ENCODE results near the gene TCEA2. TPM values are rescaled to one million over a fixed set of nuclear protein-coding genes. Genes with fewer than 3 reads are reported as not detected.

Gene TCEA2
- total RNA-seq, 1 experiment from 2014 or later = 38.5 TPM

DNA sequence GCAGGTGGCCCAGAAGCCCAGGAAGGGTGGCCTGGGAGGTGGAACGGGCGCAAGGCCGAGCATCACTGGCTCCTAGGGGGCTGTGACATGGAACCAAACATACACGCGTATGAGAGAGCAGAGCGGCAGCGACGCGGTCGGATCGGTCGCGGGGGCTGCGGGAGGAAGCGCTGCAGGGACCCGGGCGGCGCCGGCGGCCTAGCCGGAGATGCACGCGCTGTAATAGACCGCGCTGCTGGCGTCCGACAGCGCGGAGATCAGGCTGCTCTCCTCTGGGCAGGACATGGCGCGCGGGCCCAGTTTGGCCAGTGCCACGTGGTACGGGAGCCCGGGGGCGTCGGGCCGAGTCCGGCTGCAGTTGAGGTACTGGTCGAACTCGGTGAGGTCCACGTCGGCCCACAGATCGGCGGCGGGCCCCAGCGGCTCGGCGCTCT is 15.0 kb upstream of the TCEA2 start:
- in situ Hi-C loops (cut with HindIII; ENCODE audit: low pct_unique_long_range_greater_than_20kb, low sequenced_read_pairs) (no loop called here), intact Hi-C loops (cut with micrococcal nuclease; ENCODE audit: unreplicated experiment) (no loop called here)
- Histone ChIP-seq H3K27me3 (ENCODE audit: control insufficient read depth, insufficient read depth, low read length) (no peaks in the 10 kb centered on the region), H3K27ac (ENCODE audit: low read length) (0 out of 2 replicates have a peak overlapping the region, but pooled peaks have one; percentile 29), H3K9me3 (ENCODE audit: control insufficient read depth, insufficient read depth, low read depth, low read length) (no peaks in the 10 kb centered on the region), H3K4me3 (ENCODE audit: low read depth in 2 of 2, low read length in 2 of 2) (peak overlapping the region; percentile 29 to 33; a peak in 3 of 4 replicates), H3K4me1 (ENCODE audit: control insufficient read depth, insufficient read depth, low read length) (peaks cover 53% of the 10 kb centered on the region), H3K36me3 (ENCODE audit: control insufficient read depth, insufficient read depth, low read length) (no peaks in the 10 kb centered on the region)
- CTCF ChIA-PET = interaction anchor here (1.6 kb wide), 1 partner anchor 10 kb away, joined by 4 read pairs; no protein-coding TSS in a partner anchor
- BruUV-seq (replicated peaks) = no TSS peak
- ATAC-seq (no peak), DNase-seq (ENCODE audit: low read depth, low spot score) (no peak)
- POLR2A ChIA-PET = no interaction called here
- TF ChIP-seq POLR2AphosphoS5 (IDR thresholded peaks at IDR 0.05; ENCODE audit: low read depth, low read length) (no peak), TCF7L2 (IDR thresholded peaks at IDR 0.05; ENCODE audit: low read depth, low read length) (no peak), SIN3A (IDR thresholded peaks at IDR 0.05; ENCODE audit: borderline replicate concordance, insufficient read depth, low read depth, low read length) (no peak)
- TF ChIP-seq, protein P1, sequence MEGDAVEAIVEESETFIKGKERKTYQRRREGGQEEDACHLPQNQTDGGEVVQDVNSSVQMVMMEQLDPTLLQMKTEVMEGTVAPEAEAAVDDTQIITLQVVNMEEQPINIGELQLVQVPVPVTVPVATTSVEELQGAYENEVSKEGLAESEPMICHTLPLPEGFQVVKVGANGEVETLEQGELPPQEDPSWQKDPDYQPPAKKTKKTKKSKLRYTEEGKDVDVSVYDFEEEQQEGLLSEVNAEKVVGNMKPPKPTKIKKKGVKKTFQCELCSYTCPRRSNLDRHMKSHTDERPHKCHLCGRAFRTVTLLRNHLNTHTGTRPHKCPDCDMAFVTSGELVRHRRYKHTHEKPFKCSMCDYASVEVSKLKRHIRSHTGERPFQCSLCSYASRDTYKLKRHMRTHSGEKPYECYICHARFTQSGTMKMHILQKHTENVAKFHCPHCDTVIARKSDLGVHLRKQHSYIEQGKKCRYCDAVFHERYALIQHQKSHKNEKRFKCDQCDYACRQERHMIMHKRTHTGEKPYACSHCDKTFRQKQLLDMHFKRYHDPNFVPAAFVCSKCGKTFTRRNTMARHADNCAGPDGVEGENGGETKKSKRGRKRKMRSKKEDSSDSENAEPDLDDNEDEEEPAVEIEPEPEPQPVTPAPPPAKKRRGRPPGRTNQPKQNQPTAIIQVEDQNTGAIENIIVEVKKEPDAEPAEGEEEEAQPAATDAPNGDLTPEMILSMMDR (IDR thresholded peaks at IDR 0.05) = no peak
- TF ChIP-seq, protein P2, sequence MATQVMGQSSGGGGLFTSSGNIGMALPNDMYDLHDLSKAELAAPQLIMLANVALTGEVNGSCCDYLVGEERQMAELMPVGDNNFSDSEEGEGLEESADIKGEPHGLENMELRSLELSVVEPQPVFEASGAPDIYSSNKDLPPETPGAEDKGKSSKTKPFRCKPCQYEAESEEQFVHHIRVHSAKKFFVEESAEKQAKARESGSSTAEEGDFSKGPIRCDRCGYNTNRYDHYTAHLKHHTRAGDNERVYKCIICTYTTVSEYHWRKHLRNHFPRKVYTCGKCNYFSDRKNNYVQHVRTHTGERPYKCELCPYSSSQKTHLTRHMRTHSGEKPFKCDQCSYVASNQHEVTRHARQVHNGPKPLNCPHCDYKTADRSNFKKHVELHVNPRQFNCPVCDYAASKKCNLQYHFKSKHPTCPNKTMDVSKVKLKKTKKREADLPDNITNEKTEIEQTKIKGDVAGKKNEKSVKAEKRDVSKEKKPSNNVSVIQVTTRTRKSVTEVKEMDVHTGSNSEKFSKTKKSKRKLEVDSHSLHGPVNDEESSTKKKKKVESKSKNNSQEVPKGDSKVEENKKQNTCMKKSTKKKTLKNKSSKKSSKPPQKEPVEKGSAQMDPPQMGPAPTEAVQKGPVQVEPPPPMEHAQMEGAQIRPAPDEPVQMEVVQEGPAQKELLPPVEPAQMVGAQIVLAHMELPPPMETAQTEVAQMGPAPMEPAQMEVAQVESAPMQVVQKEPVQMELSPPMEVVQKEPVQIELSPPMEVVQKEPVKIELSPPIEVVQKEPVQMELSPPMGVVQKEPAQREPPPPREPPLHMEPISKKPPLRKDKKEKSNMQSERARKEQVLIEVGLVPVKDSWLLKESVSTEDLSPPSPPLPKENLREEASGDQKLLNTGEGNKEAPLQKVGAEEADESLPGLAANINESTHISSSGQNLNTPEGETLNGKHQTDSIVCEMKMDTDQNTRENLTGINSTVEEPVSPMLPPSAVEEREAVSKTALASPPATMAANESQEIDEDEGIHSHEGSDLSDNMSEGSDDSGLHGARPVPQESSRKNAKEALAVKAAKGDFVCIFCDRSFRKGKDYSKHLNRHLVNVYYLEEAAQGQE (IDR thresholded peaks at IDR 0.05; ENCODE audit: insufficient read depth in 1 of 2, low read depth in 2 of 2, low read length in 1 of 2) = no peak

DNA sequence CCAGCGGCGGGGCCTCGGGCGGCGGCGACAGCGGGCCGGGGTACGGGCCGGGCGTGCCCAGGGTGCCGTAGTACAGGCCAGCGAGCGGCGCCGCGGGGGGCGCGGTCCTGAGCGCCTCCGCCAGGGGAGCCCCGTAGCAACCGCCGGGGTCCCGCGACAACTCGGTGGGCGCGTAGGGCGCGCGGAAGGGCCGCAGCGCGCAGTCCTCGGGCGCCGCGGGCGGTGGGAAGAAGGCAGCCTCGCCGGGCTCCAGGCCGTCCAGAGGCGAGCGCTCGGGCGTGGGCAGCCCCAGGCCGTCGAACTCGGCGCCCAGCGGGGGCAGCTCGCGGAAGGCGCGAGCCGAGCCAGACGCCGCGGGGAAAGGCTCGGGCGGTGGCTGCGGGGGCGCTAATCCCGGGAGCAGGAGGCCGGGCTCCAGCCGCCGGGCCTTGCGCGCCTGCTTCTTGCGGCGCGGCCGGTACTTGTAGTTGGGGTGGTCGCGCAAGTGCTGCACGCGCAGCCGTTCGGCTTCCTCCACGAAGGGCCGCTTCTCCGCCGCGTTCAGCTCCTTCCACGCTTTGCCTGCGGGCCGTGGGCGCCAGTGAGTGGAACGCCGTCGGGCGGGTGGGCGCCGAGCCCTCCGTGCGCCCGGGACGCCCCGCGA is 14.5 kb upstream of the TCEA2 start:
- ChIA-PET POLR2A (interaction anchor here (0.6 kb wide), 1 partner anchor 87 kb away, joined by 5 read pairs; no protein-coding TSS in a partner anchor), CTCF (no interaction called here)
- in situ Hi-C loops (cut with HindIII; ENCODE audit: low pct_unique_long_range_greater_than_20kb, low sequenced_read_pairs) = no loop called here
- H3K27me3 ChIP-seq (ENCODE audit: control insufficient read depth, insufficient read depth, low read length) = no peaks in the 10 kb centered on the region
- H3K9me3 ChIP-seq (ENCODE audit: control insufficient read depth, insufficient read depth, low read depth, low read length) = no peaks in the 10 kb centered on the region
- H3K27ac ChIP-seq (ENCODE audit: low read length) = no peak overlapping the region
- BruUV-seq (replicated peaks) = no TSS peak
- H3K4me1 ChIP-seq (ENCODE audit: control insufficient read depth, insufficient read depth, low read length) = peaks cover 53% of the 10 kb centered on the region
- no peaks in the 10 kb centered on the region for H3K36me3 ChIP-seq (ENCODE audit: control insufficient read depth, insufficient read depth, low read length)
- DNase-seq (ENCODE audit: low read depth, low spot score) = no peak
- intact Hi-C loops (cut with micrococcal nuclease; ENCODE audit: unreplicated experiment) = no loop called here
- peak overlapping the region; percentile 27 to 33; a peak in 3 of 4 replicates for H3K4me3 ChIP-seq (ENCODE audit: low read depth in 2 of 2, low read length in 2 of 2)
- no peak for ATAC-seq
- 0 out of 2 replicates have a peak, but pooled peaks have one; percentile 49 for TF ChIP-seq SIN3A (IDR thresholded peaks at IDR 0.05; ENCODE audit: borderline replicate concordance, insufficient read depth, low read depth, low read length)
- TF ChIP-seq, protein P2 (IDR thresholded peaks at IDR 0.05; ENCODE audit: insufficient read depth in 1 of 2, low read depth in 2 of 2, low read length in 1 of 2) = no peak

Measured in Panc1 (cell line).